ENCODE measurements around the gene CEP128. TPM values are rescaled to one million over a fixed set of nuclear protein-coding genes. Genes with fewer than 3 reads are reported as not detected.

CEP128 gene
- total RNA-seq, 4 donors from 2014 or later, result 0.82 to 3.6 (median 1.6) TPM

DNA sequence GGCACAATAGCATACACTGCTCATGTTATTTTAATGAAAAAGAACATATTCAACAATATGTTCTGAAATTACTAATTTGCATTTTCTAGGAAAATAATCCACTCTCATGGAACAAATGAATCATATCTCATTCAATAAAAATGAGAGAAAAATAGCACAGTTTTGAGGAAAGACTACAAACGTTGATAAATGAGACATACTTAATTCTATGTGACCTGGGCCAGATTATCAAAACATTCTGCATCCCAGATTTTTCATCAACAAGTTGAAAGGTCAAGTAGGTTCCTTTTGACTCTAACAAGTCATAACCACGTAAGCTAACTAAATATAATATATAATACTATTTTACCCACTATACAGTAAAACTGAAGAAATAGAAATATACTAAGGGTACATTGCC, 296.7 kb downstream of the CEP128 start:
- intact Hi-C loops (cut with DNase I; ENCODE audit: low total_unique reads), result no loop called here
- Histone ChIP-seq H3K27ac (no peak overlapping the region), H3K4me3 (no peak overlapping the region), H3K36me3 (no peaks in the 10 kb centered on the region), H3K27me3 (no peaks in the 10 kb centered on the region), H3K4me1 (no peaks in the 10 kb centered on the region), H3K9me3 (peaks cover 0 to 3% (median 0%) of the 10 kb centered on the region in 3 donors)
- DNase-seq (no peak), ATAC-seq (no peak)
- in situ Hi-C loops (cut with MboI; ENCODE audit: low sequenced_read_pairs in 4 of 4), result no loop called here
- TF ChIP-seq POLR2A (IDR thresholded peaks at IDR 0.05), result no peak
- TF ChIP-seq, protein P1, sequence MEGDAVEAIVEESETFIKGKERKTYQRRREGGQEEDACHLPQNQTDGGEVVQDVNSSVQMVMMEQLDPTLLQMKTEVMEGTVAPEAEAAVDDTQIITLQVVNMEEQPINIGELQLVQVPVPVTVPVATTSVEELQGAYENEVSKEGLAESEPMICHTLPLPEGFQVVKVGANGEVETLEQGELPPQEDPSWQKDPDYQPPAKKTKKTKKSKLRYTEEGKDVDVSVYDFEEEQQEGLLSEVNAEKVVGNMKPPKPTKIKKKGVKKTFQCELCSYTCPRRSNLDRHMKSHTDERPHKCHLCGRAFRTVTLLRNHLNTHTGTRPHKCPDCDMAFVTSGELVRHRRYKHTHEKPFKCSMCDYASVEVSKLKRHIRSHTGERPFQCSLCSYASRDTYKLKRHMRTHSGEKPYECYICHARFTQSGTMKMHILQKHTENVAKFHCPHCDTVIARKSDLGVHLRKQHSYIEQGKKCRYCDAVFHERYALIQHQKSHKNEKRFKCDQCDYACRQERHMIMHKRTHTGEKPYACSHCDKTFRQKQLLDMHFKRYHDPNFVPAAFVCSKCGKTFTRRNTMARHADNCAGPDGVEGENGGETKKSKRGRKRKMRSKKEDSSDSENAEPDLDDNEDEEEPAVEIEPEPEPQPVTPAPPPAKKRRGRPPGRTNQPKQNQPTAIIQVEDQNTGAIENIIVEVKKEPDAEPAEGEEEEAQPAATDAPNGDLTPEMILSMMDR (IDR thresholded peaks at IDR 0.05 in 4 of 5, conservative IDR thresholded peaks at IDR 0.05 in 1 of 5), result no peak

DNA sequence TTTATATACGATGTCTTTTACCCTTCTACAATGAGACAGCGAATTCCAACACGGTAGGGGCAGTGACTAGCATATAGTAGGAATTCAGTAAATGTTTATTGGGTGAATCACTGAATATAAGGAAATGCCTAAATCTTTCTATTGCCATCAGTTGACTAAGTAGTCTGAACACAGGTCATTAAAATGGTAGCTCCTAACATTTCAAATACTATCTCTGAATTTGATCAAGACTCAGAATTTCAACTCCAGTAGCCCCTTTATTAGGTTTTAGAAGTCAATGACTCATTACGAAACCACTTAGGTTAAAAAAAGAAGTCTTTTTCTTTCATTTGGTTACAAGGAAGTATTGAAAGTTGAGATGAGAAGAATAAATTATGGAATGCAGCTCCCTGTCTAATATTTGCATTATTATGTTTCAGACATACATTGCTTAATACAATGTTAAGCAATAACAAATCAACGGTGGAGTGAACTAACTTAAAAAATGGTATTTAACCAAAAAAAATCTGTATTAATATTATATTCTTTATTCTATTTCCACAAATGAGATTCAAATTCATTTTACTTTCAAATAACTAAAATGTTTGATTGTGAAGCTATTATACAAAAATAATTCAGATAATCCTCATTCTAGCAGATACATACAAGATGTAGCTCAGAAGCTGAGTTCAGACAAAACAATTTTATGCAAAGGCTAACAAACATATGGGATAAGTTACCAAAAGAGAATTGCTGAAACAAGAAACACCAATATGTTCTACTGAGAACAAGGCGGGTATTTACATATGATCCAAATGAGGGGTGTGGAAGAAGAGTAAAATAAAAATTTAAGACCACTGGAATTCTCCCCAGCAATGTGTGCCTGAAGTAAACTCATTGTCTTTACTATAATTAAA, 302.7 kb downstream of the CEP128 start:
- no peak overlapping the region for H3K27ac ChIP-seq
- in situ Hi-C loops (cut with MboI; ENCODE audit: low sequenced_read_pairs in 4 of 4), result no loop called here
- H3K27me3 ChIP-seq, result no peaks in the 10 kb centered on the region
- H3K9me3 ChIP-seq, result no peaks in the 10 kb centered on the region
- no peaks in the 10 kb centered on the region for H3K4me1 ChIP-seq
- DNase-seq, result no peak
- no peak overlapping the region for H3K4me3 ChIP-seq
- TF ChIP-seq, protein P1 (IDR thresholded peaks at IDR 0.05 in 4 of 5, conservative IDR thresholded peaks at IDR 0.05 in 1 of 5), result no peak
- TF ChIP-seq POLR2A (IDR thresholded peaks at IDR 0.05), result no peak
- intact Hi-C loops (cut with DNase I; ENCODE audit: low total_unique reads), result no loop called here
- no peaks in the 10 kb centered on the region for H3K36me3 ChIP-seq
- ATAC-seq, result no peak

DNA sequence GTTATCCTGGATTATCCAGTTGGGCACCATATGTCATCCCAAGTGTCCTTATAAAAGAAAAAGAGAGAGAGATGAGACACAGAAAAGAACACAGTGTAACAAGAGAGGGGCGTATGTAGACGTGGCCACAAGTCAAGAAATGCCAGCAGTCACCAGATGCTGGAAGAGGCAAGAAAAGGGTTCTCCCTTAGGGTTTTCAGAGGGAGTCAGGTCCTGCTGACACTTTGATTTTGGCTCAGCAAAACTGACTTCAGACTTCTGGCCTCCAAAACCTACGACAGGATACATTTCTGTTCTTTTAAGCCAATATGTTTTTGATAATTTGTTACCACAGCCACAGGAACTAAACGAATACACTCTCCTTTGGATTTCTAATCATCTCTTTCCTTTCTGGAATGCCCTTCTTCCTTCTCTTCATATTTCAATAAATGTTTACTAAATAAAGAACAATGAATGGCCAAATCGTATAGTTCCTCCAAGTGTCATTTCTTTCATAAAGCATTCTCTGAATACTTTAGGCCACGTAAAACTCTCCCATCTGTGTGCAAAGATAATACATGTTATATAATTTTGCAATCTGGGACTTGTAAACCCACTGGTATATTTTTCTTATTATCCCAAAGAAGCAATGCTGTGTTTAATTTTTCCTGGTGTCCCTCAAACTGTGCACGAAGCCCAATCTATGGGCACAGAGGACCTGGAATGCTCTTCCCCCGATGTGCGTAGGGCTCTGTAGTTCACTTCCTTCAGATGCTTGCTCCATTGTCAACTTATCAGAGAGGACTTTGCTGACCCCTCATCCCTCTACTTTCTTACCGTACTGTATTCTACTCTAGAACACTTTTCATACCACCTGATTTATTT, 303.6 kb downstream of the CEP128 start:
- Histone ChIP-seq H3K36me3 (no peaks in the 10 kb centered on the region), H3K9me3 (no peaks in the 10 kb centered on the region), H3K4me3 (no peak overlapping the region), H3K27me3 (no peaks in the 10 kb centered on the region), H3K27ac (no peak overlapping the region), H3K4me1 (no peaks in the 10 kb centered on the region)
- intact Hi-C loops (cut with DNase I; ENCODE audit: low total_unique reads), result no loop called here
- in situ Hi-C loops (cut with MboI; ENCODE audit: low sequenced_read_pairs in 4 of 4), result no loop called here
- no peak for DNase-seq
- no peak for TF ChIP-seq POLR2A (IDR thresholded peaks at IDR 0.05)
- TF ChIP-seq, protein P1 (IDR thresholded peaks at IDR 0.05 in 4 of 5, conservative IDR thresholded peaks at IDR 0.05 in 1 of 5), result no peak
- ATAC-seq, result no peak

DNA sequence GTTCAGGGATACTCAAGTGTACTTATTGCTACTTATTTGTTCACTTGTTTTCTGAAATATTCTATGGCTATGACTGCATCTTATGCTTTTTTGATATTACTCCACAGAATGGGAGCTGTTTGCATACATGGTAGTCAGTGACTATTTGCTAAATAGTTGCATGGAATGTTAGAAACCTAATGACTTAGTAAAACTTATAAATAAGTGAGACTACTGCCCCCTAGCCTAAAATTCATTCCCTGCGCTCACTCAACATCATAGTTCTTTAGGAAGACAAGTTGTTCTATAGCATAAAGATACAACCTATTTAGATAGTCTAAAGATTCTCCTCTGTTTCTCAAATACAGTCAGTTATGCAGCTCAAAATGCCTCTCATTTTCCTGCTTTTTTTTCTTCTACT, 305.5 kb downstream of the CEP128 start:
- ATAC-seq, result no peak

More for the DNA sequence above, 305.5 kb downstream of the CEP128 start:
- in situ Hi-C loops (cut with MboI; ENCODE audit: low sequenced_read_pairs in 4 of 4) (no loop called here), intact Hi-C loops (cut with DNase I; ENCODE audit: low total_unique reads) (no loop called here)
- no peaks in the 10 kb centered on the region for H3K27me3 ChIP-seq
- no peak overlapping the region for H3K27ac ChIP-seq
- H3K4me1 ChIP-seq, result no peaks in the 10 kb centered on the region
- no peaks in the 10 kb centered on the region for H3K9me3 ChIP-seq
- no peaks in the 10 kb centered on the region for H3K36me3 ChIP-seq
- DNase-seq, result no peak
- TF ChIP-seq POLR2A (IDR thresholded peaks at IDR 0.05), result no peak
- TF ChIP-seq, protein P1 (IDR thresholded peaks at IDR 0.05 in 4 of 5, conservative IDR thresholded peaks at IDR 0.05 in 1 of 5), result no peak
- no peak overlapping the region for H3K4me3 ChIP-seq

All from gastrocnemius medialis (tissue), 4 donors.